CD4-positive, alpha-beta T cell (primary cell): ENCODE data around the gene UNC13B. TPM values are rescaled to one million over a fixed set of nuclear protein-coding genes. Genes with fewer than 3 reads are reported as not detected.

ENCODE experiments used
- ATAC-seq: fragments of 200-7000 bp; cut with Tn5 transposase; one replicate; pipeline ENCODE4 v1.10.0; 2022; ENCODE audit warnings: mild to moderate bottlenecking; ENCODE audit not compliant: poor library complexity
- CTCF ChIA-PET: fragments of 350-600 bp; sonication (Branson Sonifier 250); formaldehyde crosslinking; loops from one replicate; lab custom pipeline; 2021; ENCODE audit warnings: antibody characterized with exemption, inconsistent platforms; lab: Charles Lee
- POLR2A ChIA-PET: fragments of 350-600 bp; sonication (Branson Sonifier 250); formaldehyde crosslinking; loops from one replicate; lab custom pipeline; 2021; ENCODE audit warnings: antibody characterized with exemption, inconsistent platforms; lab: Charles Lee
- DNase-seq, 14 experiments: peaks; one replicate each; pipeline ENCODE4 v3.0.0-alpha.2; 2013 to 2020; ENCODE audit warnings: mixed read lengths in 2 of 14
- H3K27ac ChIP-seq, 2 donors: one replicate each; pipeline versions ENCODE4 v1.5.1 to v1.7.0; 2013; ENCODE audit warnings: low read length in 2 of 2, low read depth in 1 of 2, mild to moderate bottlenecking in 1 of 2
- H3K27me3 ChIP-seq, 2 experiments: 1 replicate in 1 of 2; 2 replicates in 1 of 2; pipeline versions ENCODE4 v1.6.1 to v1.7.0; 2013; ENCODE audit warnings: low read length in 2 of 2, control low read depth in 1 of 2, mild to moderate bottlenecking in 1 of 2, moderate library complexity in 1 of 2; ENCODE audit not compliant: insufficient read depth in 2 of 2, control insufficient read depth in 1 of 2
- H3K36me3 ChIP-seq: one replicate; pipeline ENCODE4 v1.6.1; 2013; ENCODE audit warnings: low read length, control low read depth; ENCODE audit not compliant: insufficient read depth
- H3K4me1 ChIP-seq: one replicate; pipeline ENCODE4 v1.6.1; 2013; ENCODE audit warnings: low read length, control low read depth; ENCODE audit not compliant: insufficient read depth
- H3K4me3 ChIP-seq: one replicate; pipeline ENCODE4 v1.5.1; 2013; ENCODE audit warnings: mild to moderate bottlenecking, low read length, moderate library complexity
- H3K9me3 ChIP-seq, 2 experiments: 1 replicate in 1 of 2; 2 replicates in 1 of 2; pipeline versions ENCODE4 v1.6.1 to v1.7.0; 2013; ENCODE audit warnings: low read length in 2 of 2, mild to moderate bottlenecking in 2 of 2, control low read depth in 1 of 2, moderate library complexity in 1 of 2; ENCODE audit not compliant: control insufficient read depth in 1 of 2, insufficient read depth in 1 of 2
- H3K27ac Mint-ChIP-seq: one replicate; pipeline ENCODE4 v1.8.0; 2020; ENCODE audit warnings: mixed read lengths
- H3K27me3 Mint-ChIP-seq: one replicate; pipeline ENCODE4 v1.8.0; 2021; ENCODE audit warnings: mixed read lengths
- H3K36me3 Mint-ChIP-seq: one replicate; pipeline ENCODE4 v1.8.0; 2021; ENCODE audit warnings: low read depth, mixed read lengths
- H3K4me1 Mint-ChIP-seq: one replicate; pipeline ENCODE4 v1.8.0; 2021; ENCODE audit warnings: low read depth, mixed read lengths
- H3K4me3 Mint-ChIP-seq: one replicate; pipeline ENCODE4 v1.8.0; 2020; ENCODE audit warnings: mild to moderate bottlenecking, mixed read lengths
- H3K9me3 Mint-ChIP-seq: one replicate; pipeline ENCODE4 v1.8.0; 2020; ENCODE audit warnings: mixed read lengths
- intact Hi-C, 2 experiments: fragments of 100-400 bp; cut with DNase I in 1 of 2; cut with micrococcal nuclease in 1 of 2; formaldehyde crosslinking; loops; one replicate each; pipeline versions ENCODE4 v1.15.1 to v1.9.0; 2023 to 2025; cut with DNase I, micrococcal nuclease
- total RNA-seq, 174 experiments: library from RNA in 2 of 174; stranded (reverse) in 2 of 174; gene quantifications; one replicate each; pipeline ENCODE4 v1.2.3 and lab custom pipeline; 2021 to 2026
- TF ChIP-seq, protein P1 (sequence below): fragments of 200-600 bp; IDR thresholded peaks from one replicate; pipeline ENCODE4 v1.8.0; 2022; ENCODE audit warnings: antibody characterized with exemption, mild to moderate bottlenecking

Gene UNC13B
- total RNA-seq, 2 experiments from 2014 or later: 0.38 to 0.84 TPM

DNA sequence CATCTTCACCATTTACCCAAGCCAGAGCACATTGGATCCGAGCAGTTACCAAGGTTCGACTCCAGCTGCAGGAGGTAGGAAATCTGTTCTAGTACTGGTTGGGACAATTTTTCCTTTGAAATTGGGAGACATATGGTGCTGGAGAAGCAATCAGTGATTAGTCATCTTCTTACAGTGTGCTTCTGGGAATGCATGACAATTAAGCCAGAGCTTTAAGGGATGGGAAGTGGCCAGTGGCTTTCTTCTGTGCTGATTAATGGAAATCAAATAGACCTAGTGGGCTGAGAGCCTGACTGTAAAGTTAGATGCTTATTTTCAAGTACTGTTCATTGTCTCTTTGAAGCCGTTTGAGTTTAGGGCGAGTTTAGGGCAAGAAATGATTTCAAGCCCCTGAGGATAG lies 152.1 kb downstream of the UNC13B start:
- no peak overlapping the region for H3K27ac Mint-ChIP-seq
- ATAC-seq (no peak), DNase-seq (no peak)
- H3K9me3 ChIP-seq: no peaks in the 10 kb centered on the region
- H3K27me3 Mint-ChIP-seq: peaks cover under 1% of the 10 kb centered on the region
- no peak overlapping the region for H3K4me3 Mint-ChIP-seq
- H3K27me3 ChIP-seq: no peaks in the 10 kb centered on the region
- TF ChIP-seq, protein P1, sequence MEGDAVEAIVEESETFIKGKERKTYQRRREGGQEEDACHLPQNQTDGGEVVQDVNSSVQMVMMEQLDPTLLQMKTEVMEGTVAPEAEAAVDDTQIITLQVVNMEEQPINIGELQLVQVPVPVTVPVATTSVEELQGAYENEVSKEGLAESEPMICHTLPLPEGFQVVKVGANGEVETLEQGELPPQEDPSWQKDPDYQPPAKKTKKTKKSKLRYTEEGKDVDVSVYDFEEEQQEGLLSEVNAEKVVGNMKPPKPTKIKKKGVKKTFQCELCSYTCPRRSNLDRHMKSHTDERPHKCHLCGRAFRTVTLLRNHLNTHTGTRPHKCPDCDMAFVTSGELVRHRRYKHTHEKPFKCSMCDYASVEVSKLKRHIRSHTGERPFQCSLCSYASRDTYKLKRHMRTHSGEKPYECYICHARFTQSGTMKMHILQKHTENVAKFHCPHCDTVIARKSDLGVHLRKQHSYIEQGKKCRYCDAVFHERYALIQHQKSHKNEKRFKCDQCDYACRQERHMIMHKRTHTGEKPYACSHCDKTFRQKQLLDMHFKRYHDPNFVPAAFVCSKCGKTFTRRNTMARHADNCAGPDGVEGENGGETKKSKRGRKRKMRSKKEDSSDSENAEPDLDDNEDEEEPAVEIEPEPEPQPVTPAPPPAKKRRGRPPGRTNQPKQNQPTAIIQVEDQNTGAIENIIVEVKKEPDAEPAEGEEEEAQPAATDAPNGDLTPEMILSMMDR: no peak
- no peaks in the 10 kb centered on the region for H3K36me3 ChIP-seq
- H3K27ac ChIP-seq: no peak overlapping the region
- H3K4me3 ChIP-seq: no peak overlapping the region
- no peaks in the 10 kb centered on the region for H3K4me1 Mint-ChIP-seq
- intact Hi-C loops: no loop called here
- no peaks in the 10 kb centered on the region for H3K4me1 ChIP-seq
- no peaks in the 10 kb centered on the region for H3K36me3 Mint-ChIP-seq
- CTCF ChIA-PET: no interaction called here
- POLR2A ChIA-PET: no interaction called here
- H3K9me3 Mint-ChIP-seq: peaks cover 2% of the 10 kb centered on the region

DNA sequence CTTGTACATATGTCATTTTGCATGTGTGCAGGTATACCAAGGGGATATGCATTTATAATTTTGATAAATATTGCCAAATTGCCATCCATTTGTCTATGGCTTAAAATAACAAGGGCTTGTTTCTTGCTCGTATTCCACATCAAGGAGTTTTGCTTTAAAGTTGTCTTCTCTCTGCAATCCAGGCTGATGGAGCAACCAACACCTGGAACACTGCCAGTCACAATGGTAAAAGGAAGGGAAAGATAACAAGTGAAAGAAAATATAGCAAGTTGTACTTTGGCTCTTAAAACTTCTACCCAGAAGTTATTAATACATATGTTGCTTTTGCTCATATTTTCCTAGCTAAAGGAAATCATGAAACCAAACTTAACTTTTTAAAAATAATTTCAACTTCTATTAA lies 156.9 kb downstream of the UNC13B start:
- H3K27ac Mint-ChIP-seq: no peak overlapping the region
- Histone ChIP-seq H3K27ac (no peak overlapping the region), H3K4me3 (no peak overlapping the region), H3K36me3 (no peaks in the 10 kb centered on the region), H3K9me3 (no peaks in the 10 kb centered on the region), H3K4me1 (no peaks in the 10 kb centered on the region), H3K27me3 (no peaks in the 10 kb centered on the region)
- peaks cover 2% of the 10 kb centered on the region for H3K9me3 Mint-ChIP-seq
- no peak for DNase-seq
- ATAC-seq: no peak
- no peaks in the 10 kb centered on the region for H3K36me3 Mint-ChIP-seq
- intact Hi-C loops: no loop called here
- TF ChIP-seq, protein P1: no peak
- H3K4me1 Mint-ChIP-seq: no peaks in the 10 kb centered on the region
- H3K27me3 Mint-ChIP-seq: peaks cover 4% of the 10 kb centered on the region
- no peak overlapping the region for H3K4me3 Mint-ChIP-seq
- ChIA-PET CTCF (no interaction called here), POLR2A (no interaction called here)

DNA sequence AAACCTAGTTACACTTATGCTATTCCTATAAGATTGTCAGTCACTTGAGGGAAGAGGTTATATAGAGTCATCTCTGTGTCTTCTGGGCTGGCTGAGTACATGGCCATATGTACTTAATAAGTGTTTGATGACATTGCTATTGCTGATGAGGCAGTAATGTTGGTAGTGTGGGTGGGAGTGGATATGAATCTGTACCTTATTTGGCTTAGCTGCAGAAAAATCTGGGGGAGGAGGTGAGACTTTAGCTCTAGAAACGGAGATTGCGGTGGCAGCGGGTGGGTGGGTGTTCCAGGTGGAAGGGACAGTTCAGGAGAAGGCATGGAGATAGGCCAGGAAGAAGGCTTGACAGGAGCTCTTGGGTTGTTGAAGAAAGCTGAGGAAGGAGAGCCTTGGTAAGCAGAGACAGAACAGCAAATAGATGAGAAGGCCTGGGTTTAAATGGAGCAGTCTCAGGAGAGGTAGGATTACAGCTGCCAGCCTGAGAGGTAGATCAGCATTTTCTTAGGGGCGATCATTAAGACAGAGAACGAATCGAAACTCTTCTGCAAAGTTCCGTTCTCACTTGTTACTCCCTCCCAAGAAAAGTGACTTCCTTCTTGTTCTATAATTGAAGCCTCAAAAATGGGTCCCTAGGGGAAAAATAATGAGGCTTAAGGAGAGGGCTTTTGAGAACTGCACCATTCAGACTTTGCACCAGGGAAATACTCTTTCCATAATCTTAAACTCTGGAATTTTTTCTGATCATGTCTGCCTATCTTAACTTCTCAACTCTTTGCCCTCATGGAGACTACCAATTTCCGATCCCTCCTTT lies 160.5 kb downstream of the UNC13B start:
- ChIA-PET POLR2A (no interaction called here), CTCF (no interaction called here)
- Histone ChIP-seq H3K9me3 (no peaks in the 10 kb centered on the region), H3K27me3 (no peaks in the 10 kb centered on the region), H3K36me3 (no peaks in the 10 kb centered on the region), H3K4me3 (no peak overlapping the region), H3K27ac (no peak overlapping the region), H3K4me1 (no peaks in the 10 kb centered on the region)
- TF ChIP-seq, protein P1: no peak
- peaks cover 2% of the 10 kb centered on the region for H3K9me3 Mint-ChIP-seq
- intact Hi-C loops: no loop called here
- ATAC-seq (no peak), DNase-seq (no peak)
- H3K27me3 Mint-ChIP-seq: peaks cover 4% of the 10 kb centered on the region
- H3K27ac Mint-ChIP-seq: no peak overlapping the region
- no peaks in the 10 kb centered on the region for H3K36me3 Mint-ChIP-seq
- no peak overlapping the region for H3K4me3 Mint-ChIP-seq
- no peaks in the 10 kb centered on the region for H3K4me1 Mint-ChIP-seq
